Hepatocyte (in vitro differentiated cells): ENCODE data around the gene ZNF598.
"Not testable (repeated sequence)": the region's sequence is repeated elsewhere in the genome, so short reads cannot be mapped to it uniquely, and the experiment has no call there.

Experiments used
- CTCF ChIP-seq: fragments of 200-600 bp; sonication (generic); IDR thresholded peaks from 2 replicates; pipeline ENCODE4 v1.5.1; 2016; ENCODE audit warnings: antibody characterized with exemption, mild to moderate bottlenecking; ENCODE audit not compliant: poor library complexity
- EZH2 ChIP-seq: fragments of 200-600 bp; sonication (generic); IDR thresholded peaks from 2 replicates; pipeline ENCODE4 v1.6.1; 2016; ENCODE audit warnings: antibody characterized with exemption, mild to moderate bottlenecking, borderline replicate concordance

GRCh38 chr16:1962161-1963153 is 47.2 kb downstream of the ZNF598 start:
- not testable (repeated sequence) for TF ChIP-seq CTCF, EZH2
